Stimulated activated CD4-positive, alpha-beta T cell treated with anti-CD3 and anti-CD28 coated beads, Interleukin-1b, Interleukin-23, amount 100 ng/mL, for 1 hour (primary cell): ENCODE data around the gene CEP20.

Source experiments
- DNase-seq, 2 donors: peaks; one replicate each; pipeline ENCODE4 v3.0.0-alpha.2; 2020; ENCODE audit warnings: low read depth in 2 of 2

Gene CEP20

DNA sequence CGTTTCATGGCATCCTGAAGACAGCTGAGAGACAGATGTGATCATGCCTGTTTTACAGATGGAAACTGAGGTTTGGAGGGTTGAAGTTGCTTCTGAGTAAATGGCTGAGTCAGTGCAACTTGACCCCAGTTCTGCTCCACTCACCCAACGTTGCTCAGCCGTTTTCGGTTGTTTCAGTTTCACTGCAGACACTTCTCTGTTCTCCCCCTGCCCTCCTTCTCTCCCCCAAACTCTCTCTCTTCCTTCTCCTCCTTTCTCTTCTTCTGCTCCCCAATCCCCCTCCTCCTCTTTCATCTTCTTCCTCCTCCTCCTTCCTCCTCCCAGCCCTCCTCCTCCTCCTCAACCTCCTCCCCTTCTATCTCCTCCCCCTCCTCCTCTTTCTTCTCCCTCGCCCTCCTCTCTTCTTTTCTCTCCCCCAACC, 9.4 kb upstream of the CEP20 start:
- DNase-seq: no peak

DNA sequence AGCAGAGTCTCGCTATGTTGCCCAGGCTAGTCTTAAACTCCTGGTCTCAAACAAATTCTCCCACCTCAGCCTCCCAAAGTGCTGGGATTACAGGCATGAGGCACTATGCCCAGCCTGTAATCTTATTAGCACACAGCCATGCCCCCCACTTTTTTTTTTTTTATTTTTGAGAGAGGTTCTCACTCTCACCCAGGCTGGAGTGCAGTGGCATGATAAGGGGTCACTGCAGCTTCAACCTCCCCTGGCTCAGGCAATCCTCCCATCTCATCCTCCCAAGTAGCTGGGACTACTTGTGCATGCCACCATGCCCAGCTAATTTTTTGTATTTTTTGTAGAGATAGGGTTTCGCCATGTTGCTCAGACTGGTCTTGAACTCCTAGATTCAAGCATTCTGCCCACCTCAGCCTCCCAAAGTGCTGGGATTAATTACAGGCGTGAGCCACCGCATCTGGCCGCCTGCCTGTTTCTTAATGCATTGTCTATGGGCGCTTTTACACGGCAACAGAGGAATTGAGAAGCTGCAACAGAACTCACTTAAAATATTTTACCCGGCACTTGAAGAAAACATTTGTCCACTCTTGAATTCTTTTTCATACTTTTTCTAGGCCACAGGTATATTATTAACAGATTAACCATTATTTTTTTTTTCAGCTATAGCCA, 8.8 kb upstream of the CEP20 start:
- no peak for DNase-seq

DNA sequence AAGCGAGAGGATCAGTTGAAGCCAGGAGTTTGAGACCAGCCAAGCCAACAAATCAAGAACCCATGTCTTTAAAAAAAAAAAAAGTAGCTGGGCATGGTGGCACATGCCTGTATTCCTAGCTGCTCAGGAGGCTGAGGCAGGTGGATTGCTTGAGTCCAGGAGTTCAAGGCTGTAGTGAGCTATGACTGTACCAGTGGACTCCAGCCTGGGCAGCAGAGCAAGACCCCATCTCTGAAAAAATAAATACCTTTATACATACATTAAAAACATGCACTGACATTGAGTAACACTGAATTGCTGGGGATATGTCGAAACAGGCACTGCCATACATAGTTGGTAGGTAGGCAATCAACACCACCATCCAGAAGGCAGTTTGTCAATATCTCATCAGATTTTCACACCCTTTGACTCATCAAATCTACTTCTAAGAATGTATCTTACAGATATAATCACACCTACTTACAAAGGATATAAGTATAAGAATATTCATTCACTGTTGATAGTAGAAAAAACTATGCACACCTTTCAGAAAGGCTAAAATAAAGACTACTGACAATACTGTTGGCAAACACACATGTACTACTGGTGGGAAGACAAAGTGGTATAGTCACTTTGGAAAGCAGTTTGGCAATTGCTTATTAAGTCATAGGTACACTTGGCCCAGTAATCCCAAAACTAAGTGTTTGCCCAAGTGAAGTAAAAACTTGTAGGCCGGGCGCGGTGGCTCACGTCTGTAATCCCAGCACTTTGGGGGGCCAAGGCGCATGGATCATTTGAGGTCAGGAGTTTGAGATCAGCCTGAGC, 6.4 kb upstream of the CEP20 start:
- DNase-seq: no peak

DNA sequence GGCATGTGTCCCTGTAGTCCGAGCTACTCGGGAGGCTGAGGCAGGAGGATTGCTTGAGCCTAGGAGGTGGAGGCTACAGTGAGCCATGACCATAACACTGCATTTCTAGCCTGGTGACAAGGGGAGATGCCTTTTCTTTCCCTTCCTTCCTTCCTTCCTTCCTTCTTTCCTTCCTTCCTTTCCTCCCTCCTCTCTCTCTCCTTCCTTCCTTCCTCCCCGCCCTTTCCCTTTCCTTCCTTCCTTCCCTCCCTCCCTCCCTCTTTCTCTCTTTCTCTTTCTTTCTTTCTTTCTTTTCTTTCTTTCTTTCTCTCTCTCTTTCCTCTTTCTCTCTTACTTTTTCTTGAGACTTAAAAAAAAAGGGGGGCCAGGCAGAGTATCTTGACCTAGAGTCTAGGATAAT, 3.1 kb upstream of the CEP20 start:
- no peak for DNase-seq

DNA sequence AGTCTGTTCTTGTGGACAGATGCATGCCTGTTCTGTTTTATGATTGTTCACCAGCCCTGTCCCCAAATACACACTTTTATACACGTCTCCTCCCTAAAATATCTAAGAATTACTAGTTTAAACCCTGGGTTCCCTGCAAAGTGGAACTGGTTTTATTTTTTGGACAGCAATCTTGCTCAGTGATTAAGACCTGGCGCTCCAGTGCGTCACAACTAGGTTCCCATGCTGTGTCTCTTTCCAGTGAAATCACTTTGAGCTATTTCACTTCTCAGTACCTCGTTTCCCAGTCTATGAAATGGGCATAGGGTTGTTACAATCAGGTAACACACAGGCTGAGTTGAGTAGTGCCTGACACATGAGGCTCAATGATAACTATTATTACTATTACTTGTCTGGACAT, 1.1 kb downstream of the CEP20 start:
- no peak for DNase-seq

DNA sequence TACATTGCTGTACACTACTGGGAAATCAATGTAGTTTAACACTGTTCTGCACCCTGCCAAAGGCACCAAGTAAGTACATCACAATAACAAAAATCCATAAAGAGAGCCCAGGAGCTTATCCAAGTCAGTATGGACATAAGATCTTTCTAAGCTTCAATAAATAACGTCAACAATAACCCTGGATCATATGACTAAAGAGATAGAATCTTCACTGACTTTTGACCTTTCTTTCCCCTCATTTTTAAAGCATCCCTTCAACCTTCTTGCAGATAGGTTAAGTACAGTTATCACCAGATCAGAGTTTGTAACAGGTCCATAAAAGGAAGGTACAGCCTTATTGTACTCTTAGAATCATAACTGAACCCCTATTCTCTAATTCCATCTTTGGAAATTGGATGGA, 2.3 kb downstream of the CEP20 start:
- DNase-seq: no peak

DNA sequence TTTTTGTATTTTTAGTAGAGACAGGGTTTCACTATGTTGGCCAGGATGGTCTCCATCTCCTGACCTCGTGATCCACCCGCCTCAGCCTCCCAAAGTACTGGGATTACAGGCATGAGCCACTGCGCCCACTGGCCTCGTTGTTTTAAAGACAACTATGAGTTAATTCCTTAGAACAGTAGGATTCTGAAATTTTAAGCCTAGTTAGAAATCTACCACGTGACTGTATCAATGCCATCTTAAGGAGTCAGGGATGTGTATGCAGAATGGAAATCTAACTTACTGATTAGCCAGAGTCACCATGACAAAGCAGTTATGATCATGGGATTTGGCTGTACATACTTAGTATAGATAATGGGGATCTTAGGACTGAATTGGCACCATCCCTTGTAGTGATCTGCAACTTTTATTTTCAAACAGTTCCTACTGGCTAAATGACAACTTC, 2.8 kb downstream of the CEP20 start:
- DNase-seq: no peak

DNA sequence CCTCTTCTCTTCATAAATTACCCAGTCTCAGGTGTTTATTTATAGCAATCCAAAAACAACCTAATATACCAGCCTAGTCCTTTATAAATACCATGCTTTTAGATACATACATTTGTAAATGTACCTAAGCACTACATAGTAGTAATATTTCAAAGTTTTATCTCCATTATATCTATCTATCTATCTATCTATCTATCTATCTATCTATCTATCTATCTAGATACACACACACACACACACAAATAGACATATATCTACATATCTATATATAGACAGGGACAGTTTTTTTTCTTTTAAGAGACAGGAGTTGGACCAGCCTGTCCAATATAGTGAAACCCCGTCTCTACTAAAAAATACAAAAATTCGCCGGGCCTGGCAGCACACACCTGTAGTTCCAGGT, 5.8 kb downstream of the CEP20 start:
- DNase-seq: no peak

DNA sequence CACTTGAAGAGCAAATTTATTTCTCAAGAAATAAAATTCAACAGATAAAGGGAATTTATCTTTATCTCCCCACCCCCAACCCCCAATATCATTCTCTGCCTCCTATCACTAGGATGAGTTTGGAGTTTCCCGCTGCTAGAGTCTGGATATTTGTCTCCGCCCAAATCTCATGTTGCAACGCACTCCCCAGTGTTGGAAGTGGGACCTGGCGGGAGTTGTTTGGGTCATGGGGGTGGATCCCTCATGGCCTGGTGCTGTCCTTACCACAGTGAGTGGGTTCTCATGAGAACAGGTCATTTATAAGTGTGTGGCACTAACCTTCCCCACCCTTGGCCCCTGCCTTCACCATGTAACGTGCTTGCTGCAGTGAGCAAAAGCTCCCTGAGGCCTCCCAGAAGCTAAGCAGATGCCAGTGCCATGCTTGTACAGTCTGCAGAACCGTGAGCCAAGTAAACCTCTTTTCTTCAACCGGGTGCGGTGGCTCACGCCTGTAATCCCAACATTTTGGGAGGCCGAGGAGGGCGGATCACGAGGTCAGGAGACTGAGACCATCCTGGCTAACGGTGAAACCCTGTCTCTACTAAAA, 6.5 kb downstream of the CEP20 start:
- DNase-seq: no peak

DNA sequence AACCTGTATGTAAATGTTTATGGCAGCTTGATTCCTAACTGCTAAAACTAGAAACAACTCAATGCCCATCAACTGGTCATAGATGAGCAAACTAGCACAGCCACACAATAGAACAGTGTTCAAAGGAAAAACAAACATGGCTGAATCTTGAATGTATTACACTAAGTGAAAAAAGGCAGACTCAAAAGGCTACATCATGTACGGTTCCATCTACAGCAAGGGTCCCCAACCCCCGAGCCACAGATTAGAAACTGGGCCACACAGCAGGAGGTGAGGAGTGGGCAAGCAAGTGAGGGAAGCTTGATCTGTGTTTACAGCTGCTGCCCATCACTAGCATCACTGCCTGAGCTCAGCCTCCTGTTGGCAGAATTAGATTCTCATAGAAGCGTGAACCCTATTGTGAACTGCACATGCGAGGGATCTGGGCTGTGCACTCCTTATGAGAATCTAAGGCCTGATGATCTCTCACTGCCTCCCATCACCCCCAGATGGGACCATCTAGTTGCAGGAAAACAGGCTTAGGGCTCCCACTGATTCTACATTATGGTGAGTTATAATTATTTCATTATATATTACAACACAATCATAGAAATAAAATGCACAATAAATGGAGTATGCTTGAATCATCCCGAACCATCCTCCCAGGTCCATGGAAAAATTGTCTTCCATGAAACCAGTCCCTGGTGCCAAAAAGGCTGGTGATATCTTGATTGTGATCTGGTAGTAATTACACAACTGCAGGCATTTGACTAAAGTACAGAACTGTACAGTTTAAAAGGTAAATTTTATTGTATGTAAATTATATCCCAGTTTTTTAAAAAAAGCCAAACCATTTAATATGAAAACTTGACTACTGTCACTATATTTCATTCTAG, 7.7 kb downstream of the CEP20 start:
- DNase-seq: no peak

DNA sequence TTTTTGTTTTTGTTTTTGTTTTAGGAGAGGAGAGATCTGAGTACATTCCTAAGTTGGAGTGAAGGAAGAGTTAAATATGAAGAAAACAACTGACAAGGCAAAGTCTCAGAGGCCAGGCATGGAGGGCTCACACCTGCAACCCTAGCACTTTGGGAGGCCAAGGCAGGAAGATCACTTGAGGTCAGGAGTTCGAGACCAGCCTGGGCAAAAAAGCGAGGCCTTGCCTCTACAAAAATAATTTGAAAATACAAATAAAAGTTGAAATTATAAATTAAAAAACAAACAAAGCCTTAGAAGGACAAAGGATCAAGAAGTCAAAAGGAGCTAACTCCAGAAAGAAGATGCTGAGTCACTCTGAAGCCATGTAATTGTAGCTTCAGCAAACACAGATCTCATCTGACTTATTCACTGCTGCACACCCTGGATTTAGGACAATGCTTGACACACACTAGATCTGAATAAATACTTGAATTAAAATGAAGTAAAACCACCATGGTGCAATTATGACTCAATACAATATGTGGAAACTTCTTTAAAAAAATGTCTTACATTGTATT, 9.1 kb downstream of the CEP20 start:
- no peak for DNase-seq

DNA sequence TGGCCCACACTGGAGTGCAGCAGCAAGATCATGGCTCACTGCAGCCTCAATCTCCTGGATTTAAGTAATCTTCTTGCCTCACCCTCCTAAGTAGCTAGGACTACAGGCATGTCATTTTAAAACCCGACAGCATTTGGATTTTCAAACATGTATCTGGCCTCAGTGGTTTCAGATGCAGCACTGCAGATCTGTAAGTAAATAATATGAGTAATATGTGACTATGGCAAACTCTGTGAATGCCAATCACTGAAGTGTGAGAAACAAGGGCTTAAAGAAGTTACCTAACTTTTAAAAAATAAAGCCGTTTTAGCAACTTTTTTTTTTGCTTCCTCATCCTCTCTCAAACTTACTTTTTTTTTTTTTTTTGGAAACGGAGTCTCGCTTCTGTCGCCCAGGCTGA, 11.9 kb downstream of the CEP20 start:
- DNase-seq: no peak

DNA sequence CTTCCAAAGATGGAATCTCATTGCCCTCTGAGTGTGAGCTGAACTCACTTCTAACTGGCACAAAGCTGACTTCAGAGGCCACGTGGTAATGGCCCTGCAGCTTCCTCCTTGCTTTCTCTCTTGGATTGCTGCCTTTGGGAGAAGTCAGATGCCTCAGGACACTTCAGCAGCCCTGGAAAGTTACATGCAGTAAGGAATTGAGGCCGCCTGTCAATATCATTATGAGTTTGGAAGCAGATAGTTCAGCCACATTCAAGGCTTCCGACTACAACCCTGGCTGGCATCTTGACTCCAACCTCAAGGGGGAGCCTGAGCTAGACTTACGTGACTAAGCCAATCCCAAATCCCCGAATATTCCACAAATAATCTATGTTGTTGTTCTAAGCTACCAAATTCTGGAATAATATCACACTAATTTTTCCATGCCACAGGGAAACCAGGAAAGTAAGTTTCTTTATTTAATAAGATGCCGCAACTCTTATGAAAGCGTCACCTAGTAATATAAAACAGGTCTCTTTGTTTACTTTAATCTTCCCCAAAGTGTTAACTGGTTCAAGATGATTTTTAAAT, 13.6 kb downstream of the CEP20 start:
- DNase-seq: no peak

DNA sequence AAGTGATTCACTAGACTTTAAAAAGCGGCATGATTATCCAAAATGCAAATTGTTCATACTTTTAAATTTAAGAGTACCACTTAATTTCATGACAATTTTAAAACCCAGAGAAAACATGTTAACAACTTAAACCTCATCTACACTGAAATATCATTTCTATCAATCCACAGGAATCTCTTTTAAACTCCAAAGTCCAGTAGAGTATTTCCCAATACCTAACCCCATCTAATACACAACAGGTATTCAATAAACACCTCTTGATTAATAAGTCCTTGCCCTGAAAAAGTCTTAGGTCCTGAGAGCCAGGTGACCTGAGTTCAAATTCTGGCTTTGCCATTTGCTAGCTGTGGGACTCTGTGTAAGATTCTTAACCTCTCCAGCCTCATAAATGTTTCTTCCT, 14.7 kb downstream of the CEP20 start:
- DNase-seq: no peak

DNA sequence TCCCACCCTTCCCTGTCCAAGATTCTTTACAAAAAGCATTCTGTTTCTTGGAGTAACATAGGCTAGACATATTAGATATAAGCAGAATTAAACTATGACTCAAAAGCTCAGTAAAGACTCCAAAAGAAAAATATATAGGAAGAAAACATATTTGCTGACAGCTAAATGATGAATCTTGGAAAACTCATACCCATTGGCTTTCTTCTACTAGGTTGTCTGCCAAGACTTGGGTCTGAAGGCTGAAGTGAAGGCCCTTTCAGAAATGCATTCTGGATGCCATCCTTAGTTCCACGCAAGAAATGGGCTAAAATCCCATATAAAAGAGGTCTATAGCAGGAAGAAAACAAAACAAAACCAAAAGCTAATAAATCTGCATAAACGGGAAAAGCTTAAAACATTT, 15.1 kb downstream of the CEP20 start:
- DNase-seq: no peak

DNA sequence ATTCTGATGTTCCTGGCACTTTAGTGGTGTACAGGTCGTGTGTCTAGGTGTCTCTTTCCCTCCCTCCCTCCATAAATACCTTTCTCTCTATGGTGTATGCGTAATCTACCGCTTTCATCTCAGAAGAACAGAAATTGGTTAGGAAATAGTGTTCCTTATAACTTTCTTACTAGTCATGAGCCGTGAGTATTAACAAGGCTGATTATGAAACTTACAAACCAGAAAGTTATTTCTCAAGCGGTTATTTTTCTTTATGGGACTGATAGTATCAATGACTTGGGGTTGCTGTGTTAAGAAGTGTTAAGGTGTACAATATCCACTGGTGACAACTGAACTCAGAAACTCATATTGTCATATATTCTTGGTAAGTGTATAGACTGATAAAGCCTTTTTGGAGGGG, 18.4 kb downstream of the CEP20 start:
- no peak for DNase-seq

DNA sequence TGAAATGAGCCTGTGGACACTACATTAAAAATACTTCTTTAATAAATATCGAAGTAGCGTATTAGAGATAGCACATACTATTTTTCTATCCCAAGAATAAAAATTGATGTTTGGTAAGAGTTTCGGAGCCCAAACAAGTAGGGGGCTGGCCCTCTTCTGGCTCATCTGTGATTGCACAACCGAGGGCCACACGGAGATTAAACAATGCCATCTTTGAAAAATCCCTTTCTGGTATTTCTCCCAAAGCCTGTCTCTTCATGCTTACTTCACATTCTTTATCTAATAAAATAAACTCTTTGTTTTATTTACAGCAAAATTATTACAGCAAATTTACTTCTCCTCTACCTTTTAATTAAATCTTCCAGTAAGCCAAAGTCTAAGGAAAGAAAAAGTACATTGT, 22.0 kb downstream of the CEP20 start:
- no peak for DNase-seq

DNA sequence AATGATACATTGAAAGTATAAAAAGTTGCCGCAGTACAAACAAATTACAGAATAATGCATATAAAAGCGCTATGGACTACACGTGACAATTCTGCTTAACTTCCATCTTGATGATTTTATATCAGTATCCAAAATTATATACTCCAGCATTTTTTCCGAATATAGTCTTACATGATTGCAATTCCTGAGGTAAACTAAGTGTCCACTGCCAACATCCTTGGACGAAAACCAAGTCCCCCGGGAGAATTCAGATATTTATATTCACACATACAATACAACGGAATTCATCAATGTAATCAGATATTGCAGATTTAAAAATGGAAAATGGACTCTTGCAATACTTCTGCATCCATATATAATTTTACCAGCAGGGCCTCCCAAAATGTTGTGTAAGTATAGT, 22.7 kb downstream of the CEP20 start:
- no peak for DNase-seq

DNA sequence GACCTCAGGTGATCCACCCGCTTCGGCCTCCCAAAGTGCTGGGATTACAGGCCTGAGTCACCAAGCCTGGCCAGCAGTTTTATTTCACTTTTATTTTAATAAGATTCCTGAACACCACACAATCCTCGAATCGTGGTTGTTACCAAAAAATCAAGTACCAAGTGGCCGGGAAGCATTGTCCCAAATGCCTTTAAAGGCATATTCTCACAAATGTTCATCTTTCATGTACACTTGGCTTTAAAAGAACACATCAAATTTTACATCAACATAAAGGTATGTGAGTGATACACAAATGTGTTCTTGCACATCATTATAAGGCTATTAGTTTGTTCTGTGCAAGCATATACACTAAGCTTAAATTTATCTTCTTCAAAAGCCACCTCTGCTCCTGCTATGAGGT, 23.5 kb downstream of the CEP20 start:
- no peak for DNase-seq

DNA sequence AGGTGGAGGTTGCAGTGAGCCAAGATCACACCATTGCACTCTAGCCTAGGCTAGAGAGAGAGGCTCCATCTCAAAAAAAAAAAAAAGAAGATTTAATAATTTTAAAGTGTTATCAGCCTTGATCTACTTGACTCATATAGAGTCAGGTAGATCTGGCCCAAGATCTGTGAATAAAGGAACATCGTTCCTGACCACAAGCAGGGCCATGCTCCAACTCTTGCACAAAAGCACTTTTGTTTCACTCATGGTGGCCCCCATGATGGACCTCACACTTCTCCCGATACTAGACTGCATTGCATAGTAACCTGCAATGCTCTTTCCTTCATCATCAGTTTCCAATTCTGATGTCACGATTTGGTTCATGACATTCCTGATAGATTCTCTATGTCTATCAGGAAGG, 26.4 kb downstream of the CEP20 start:
- DNase-seq: no peak

DNA sequence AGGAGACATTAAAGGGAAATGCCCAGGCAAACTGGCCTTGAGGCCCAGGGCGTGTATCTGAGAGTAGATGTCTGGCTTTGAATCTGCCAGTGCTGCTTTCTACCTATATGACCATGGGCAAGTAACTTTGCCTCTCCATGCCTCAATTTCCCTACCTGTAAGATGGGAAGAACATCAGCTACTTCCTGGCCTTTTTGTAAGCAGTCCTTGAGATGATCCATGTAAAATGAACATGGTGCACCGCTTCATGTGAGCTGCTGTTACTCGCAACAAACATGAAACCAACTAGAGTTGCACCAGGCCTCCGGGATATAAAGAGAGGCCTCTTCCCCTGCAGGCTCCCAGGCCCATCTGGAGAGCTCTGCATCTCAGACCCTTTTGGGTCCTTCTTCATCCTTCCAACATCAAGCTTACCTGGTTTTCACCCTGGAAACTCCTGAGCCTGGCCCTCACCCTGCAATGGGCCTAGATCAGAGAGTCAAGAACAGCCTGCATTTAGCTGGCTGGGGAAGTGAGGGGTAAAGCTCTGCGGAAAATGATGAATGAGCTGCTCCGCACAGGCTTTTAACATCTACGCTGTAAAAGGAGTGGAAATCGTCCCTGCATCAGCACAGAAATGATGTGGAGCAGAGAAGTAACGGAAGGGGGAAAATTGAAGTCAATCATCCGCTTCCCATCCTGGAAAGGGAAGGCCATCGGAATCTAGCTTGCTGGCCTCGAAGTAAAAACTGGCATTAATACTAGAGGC, 29.3 kb downstream of the CEP20 start:
- no peak for DNase-seq
